HepG2 (cell line): ENCODE results near the gene SLC51B. TPM values are rescaled to one million over a fixed set of nuclear protein-coding genes. Genes with fewer than 3 reads are reported as not detected.

Source experiments
- AHR ChIP-seq: IDR thresholded peaks from 2 replicates; pipeline ENCODE4 v1.6.1; 2018; ENCODE audit warnings: missing genetic modification reagents, missing compliant biosample characterization
- ARNT ChIP-seq: fragments of 450-650 bp; IDR thresholded peaks from 2 replicates; pipeline ENCODE4 v1.6.1; 2017
- FLYWCH1 ChIP-seq: sonication (generic); formaldehyde crosslinking; IDR thresholded peaks from 2 replicates; pipeline ENCODE4 v1.8.1; 2023; ENCODE audit warnings: mild to moderate bottlenecking, missing genetic modification reagents
- GATAD2A ChIP-seq: IDR thresholded peaks from 2 replicates; pipeline ENCODE4 v1.6.1; 2016
- GTF2F1 ChIP-seq: fragments of 150-350 bp; IDR thresholded peaks from 2 replicates; pipeline ENCODE4 v1.6.1; 2014; ENCODE audit warnings: low read length
- ISL2 ChIP-seq: sonication (generic); formaldehyde crosslinking; IDR thresholded peaks from 2 replicates; pipeline ENCODE4 v1.5.0; 2020; ENCODE audit warnings: missing genetic modification reagents
- ISX ChIP-seq: sonication (generic); formaldehyde crosslinking; conservative IDR thresholded peaks from 2 replicates; pipeline ENCODE4 v1.5.0; 2020; ENCODE audit warnings: missing genetic modification reagents
- KLF6 ChIP-seq: IDR thresholded peaks from 2 replicates; pipeline ENCODE4 v1.8.0; 2016; ENCODE audit warnings: missing biosample characterization, missing genetic modification reagents
- MXD4 ChIP-seq: IDR thresholded peaks from 2 replicates; pipeline ENCODE4 v1.6.1; 2016; ENCODE audit warnings: mild to moderate bottlenecking, missing biosample characterization, missing genetic modification reagents
- POLR2A ChIP-seq, 2 experiments: IDR thresholded peaks; 2 replicates each; pipeline ENCODE4 v1.6.1; 2011; ENCODE audit warnings: low read depth in 2 of 2, low read length in 2 of 2, mild to moderate bottlenecking in 1 of 2, moderate library complexity in 1 of 2; ENCODE audit not compliant: insufficient read depth in 1 of 2
- RFX5 ChIP-seq: IDR thresholded peaks from 2 replicates; pipeline ENCODE4 v1.6.1; 2011; ENCODE audit warnings: low read depth, low read length, improper control_type of control experiment
- TAF15 ChIP-seq: fragments of 200-400 bp; formaldehyde crosslinking; IDR thresholded peaks from one replicate; pipeline ENCODE4 v1.6.1; 2018; ENCODE audit warnings: mild to moderate bottlenecking, low read depth, low read length; ENCODE audit not compliant: poor library complexity, severe bottlenecking
- TMF1 ChIP-seq: sonication (generic); formaldehyde crosslinking; IDR thresholded peaks from 2 replicates; pipeline ENCODE4 v1.8.1; 2022; ENCODE audit warnings: low read depth, missing genetic modification reagents
- YEATS4 ChIP-seq: sonication (generic); formaldehyde crosslinking; IDR thresholded peaks from 2 replicates; pipeline ENCODE4 v1.4.0; 2020; ENCODE audit warnings: missing genetic modification reagents, borderline replicate concordance
- ZBTB20 ChIP-seq: sonication (generic); formaldehyde crosslinking; IDR thresholded peaks from 2 replicates; pipeline ENCODE4 v1.8.1; 2023; ENCODE audit warnings: missing genetic modification reagents, low read depth, mild to moderate bottlenecking, borderline replicate concordance
- ZFP82 ChIP-seq: sonication (generic); formaldehyde crosslinking; IDR thresholded peaks from 2 replicates; pipeline ENCODE4 v1.5.1; 2020; ENCODE audit warnings: mild to moderate bottlenecking, missing genetic modification reagents, borderline replicate concordance
- ZFP90 ChIP-seq: sonication (generic); formaldehyde crosslinking; IDR thresholded peaks from 2 replicates; pipeline ENCODE4 v1.8.0; 2022; ENCODE audit warnings: missing genetic modification reagents, mild to moderate bottlenecking, inconsistent platforms, borderline replicate concordance
- ZNF337 ChIP-seq: sonication (generic); formaldehyde crosslinking; IDR thresholded peaks from 2 replicates; pipeline ENCODE4 v1.5.1; 2020; ENCODE audit warnings: missing genetic modification reagents, low read depth, mild to moderate bottlenecking, borderline replicate concordance
- ZNF549 ChIP-seq: sonication (generic); formaldehyde crosslinking; IDR thresholded peaks from 2 replicates; pipeline ENCODE4 v1.5.0; 2020; ENCODE audit warnings: missing genetic modification reagents
- ZNF557 ChIP-seq: sonication (generic); formaldehyde crosslinking; IDR thresholded peaks from 2 replicates; pipeline ENCODE4 v1.4.0; 2020; ENCODE audit warnings: missing genetic modification reagents
- polyA plus RNA-seq, 8 experiments: library from polyadenylated mRNA; depleted of rRNA in 3 of 8; stranded (reverse) in 7 of 8; unstranded in 1 of 8; fragments of >200 nt; fragmentation: Illumina TruSeq in 4 of 8; extraction: Trizol in 4 of 8; gene quantifications; 2 replicates each; pipeline versions ENCODE4 v1.2.1 to v1.2.3, GENCODE V29; 2011 to 2016; ENCODE audit warnings: low read depth in 4 of 8, missing spikeins in 1 of 8, mixed read lengths in 1 of 8; ENCODE audit not compliant: insufficient read depth in 1 of 8
- total RNA-seq, 5 experiments: library from RNA; depleted of rRNA; stranded (reverse); fragments of >200 nt; fragmentation: Illumina TruSeq; extraction: Trizol; gene quantifications; 2 replicates each; pipeline ENCODE4 v1.2.3, GENCODE V29; 2016; ENCODE audit warnings: low read depth in 1 of 5
- TF ChIP-seq, protein P1 (sequence below): sonication (generic); formaldehyde crosslinking; conservative IDR thresholded peaks from 2 replicates; pipeline ENCODE4 v1.4.0; 2020; ENCODE audit warnings: missing genetic modification reagents
- TF ChIP-seq, protein P2 (sequence below): IDR thresholded peaks from 2 replicates; pipeline ENCODE4 v1.6.1; 2016; ENCODE audit warnings: low read depth, missing genetic modification reagents, missing compliant biosample characterization
- TF ChIP-seq, protein P3 (sequence below): sonication (generic); formaldehyde crosslinking; IDR thresholded peaks from 2 replicates; pipeline ENCODE4 v1.8.1; 2023; ENCODE audit warnings: mild to moderate bottlenecking, moderate library complexity, missing genetic modification reagents

SLC51B gene
- total and polyA plus RNA-seq, 2 of the 13 experiments (the other 11 are each of a cell fraction or from before 2014, with no cell fraction given) = 14.9 to 17.1 TPM

DNA sequence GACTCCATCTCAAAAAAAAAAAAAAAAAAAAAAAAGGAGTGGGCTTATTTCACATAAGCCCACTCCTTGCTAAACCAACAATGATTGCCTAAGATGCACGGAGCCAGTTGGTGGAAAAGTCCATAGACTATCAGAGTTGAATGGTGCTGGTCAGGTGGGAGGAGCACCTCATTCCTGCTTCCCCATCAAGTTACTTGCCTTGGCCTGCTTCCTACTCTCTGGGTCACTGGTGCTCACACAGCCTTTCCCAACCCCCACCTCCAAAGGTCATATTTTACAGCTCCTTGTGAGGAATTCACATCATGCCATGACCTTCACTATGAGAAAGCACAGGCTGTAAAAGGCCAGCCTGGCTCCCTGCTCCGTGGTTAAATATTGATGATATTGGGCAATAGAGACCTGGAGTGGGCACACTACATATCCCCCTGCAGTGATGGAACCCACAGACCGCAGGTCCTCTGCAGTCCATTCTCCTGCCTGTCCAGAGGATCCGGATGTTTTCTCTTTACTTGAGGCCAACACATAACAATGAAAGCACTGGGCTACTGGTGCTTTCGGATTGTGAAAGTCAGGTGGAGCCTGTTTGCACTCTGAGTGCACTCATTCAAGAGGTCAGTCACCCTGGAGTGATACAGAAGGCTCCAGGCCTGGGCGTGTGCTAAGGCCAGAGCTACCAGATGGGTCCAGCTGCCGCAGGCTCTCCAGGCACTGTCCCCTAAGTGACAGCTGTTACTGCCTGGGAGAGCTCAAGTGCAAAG is at the start of gene SLC51B (continued):
- TF ChIP-seq ZFP90 (CRISPR knock-in tag) (no peak), ISL2 (CRISPR knock-in tag) (peak; percentile 72; the same call in 1 of the 2 replicates), KLF6 (peak; percentile 51; the same call in 1 of the 2 replicates), TAF15 (no peak), ZNF557 (no peak), ZFP82 (CRISPR knock-in tag) (no peak), ZNF337 (peak; percentile 75; the same call in 1 of the 2 replicates), YEATS4 (no peak), ARNT (no peak), POLR2A (IDR thresholded peaks at IDR 0.05; ENCODE audit: insufficient read depth in 1 of 2, low read depth in 2 of 2, low read length in 2 of 2) (no peak; a peak in 3 of 4 replicates), FLYWCH1 (CRISPR knock-in tag) (no peak), GTF2F1 (no peak), ZBTB20 (0 out of 2 replicates have a peak, but pooled peaks have one; percentile 76), ZNF549 (no peak), TMF1 (no peak), ISX (CRISPR knock-in tag) (no peak), GATAD2A (CRISPR knock-in tag) (peak; percentile 96), RFX5 (no peak), AHR (CRISPR knock-in tag) (no peak), MXD4 (peak; percentile 59; the same call in 1 of the 2 replicates)
- TF ChIP-seq, protein P1, sequence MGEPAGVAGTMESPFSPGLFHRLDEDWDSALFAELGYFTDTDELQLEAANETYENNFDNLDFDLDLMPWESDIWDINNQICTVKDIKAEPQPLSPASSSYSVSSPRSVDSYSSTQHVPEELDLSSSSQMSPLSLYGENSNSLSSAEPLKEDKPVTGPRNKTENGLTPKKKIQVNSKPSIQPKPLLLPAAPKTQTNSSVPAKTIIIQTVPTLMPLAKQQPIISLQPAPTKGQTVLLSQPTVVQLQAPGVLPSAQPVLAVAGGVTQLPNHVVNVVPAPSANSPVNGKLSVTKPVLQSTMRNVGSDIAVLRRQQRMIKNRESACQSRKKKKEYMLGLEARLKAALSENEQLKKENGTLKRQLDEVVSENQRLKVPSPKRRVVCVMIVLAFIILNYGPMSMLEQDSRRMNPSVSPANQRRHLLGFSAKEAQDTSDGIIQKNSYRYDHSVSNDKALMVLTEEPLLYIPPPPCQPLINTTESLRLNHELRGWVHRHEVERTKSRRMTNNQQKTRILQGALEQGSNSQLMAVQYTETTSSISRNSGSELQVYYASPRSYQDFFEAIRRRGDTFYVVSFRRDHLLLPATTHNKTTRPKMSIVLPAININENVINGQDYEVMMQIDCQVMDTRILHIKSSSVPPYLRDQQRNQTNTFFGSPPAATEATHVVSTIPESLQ (CRISPR knock-in tag) = no peak
- TF ChIP-seq, protein P2, sequence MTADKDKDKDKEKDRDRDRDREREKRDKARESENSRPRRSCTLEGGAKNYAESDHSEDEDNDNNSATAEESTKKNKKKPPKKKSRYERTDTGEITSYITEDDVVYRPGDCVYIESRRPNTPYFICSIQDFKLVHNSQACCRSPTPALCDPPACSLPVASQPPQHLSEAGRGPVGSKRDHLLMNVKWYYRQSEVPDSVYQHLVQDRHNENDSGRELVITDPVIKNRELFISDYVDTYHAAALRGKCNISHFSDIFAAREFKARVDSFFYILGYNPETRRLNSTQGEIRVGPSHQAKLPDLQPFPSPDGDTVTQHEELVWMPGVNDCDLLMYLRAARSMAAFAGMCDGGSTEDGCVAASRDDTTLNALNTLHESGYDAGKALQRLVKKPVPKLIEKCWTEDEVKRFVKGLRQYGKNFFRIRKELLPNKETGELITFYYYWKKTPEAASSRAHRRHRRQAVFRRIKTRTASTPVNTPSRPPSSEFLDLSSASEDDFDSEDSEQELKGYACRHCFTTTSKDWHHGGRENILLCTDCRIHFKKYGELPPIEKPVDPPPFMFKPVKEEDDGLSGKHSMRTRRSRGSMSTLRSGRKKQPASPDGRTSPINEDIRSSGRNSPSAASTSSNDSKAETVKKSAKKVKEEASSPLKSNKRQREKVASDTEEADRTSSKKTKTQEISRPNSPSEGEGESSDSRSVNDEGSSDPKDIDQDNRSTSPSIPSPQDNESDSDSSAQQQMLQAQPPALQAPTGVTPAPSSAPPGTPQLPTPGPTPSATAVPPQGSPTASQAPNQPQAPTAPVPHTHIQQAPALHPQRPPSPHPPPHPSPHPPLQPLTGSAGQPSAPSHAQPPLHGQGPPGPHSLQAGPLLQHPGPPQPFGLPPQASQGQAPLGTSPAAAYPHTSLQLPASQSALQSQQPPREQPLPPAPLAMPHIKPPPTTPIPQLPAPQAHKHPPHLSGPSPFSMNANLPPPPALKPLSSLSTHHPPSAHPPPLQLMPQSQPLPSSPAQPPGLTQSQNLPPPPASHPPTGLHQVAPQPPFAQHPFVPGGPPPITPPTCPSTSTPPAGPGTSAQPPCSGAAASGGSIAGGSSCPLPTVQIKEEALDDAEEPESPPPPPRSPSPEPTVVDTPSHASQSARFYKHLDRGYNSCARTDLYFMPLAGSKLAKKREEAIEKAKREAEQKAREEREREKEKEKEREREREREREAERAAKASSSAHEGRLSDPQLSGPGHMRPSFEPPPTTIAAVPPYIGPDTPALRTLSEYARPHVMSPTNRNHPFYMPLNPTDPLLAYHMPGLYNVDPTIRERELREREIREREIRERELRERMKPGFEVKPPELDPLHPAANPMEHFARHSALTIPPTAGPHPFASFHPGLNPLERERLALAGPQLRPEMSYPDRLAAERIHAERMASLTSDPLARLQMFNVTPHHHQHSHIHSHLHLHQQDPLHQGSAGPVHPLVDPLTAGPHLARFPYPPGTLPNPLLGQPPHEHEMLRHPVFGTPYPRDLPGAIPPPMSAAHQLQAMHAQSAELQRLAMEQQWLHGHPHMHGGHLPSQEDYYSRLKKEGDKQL = no peak; the same call in 1 of the 2 replicates
- TF ChIP-seq, protein P3, sequence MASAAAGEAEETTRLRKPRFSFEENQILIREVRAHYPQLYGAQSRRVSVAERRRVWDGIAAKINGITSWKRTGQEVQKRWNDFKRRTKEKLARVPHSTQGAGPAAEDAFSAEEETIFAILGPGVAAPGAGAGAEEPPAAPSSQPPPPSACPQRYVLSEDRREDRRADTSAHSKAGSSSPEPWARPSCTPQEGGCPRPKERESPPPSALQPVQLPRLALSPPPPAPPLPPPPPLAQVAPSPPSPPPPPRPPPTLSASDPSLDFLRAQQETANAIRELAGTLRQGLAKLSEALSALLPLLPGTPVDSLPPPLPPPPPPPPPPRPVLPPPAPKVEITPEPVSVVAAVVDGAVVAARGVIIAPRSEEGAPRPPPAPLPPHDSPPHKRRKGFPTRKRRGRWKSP (CRISPR knock-in tag) = peak; percentile 69; the same call in 1 of the 2 replicates
